COLO668 (cell line): ENCODE data around the gene LIX1.
"Not testable (repeated sequence)": the region's sequence is repeated elsewhere in the genome, so short reads cannot be mapped to it uniquely, and the experiment has no call there.

Experiments used
- DNase-seq: peaks from one replicate; lab custom pipeline; 2025; ENCODE audit not compliant: unreplicated experiment; lab: John Stamatoyannopoulos, UW

Gene LIX1

DNA sequence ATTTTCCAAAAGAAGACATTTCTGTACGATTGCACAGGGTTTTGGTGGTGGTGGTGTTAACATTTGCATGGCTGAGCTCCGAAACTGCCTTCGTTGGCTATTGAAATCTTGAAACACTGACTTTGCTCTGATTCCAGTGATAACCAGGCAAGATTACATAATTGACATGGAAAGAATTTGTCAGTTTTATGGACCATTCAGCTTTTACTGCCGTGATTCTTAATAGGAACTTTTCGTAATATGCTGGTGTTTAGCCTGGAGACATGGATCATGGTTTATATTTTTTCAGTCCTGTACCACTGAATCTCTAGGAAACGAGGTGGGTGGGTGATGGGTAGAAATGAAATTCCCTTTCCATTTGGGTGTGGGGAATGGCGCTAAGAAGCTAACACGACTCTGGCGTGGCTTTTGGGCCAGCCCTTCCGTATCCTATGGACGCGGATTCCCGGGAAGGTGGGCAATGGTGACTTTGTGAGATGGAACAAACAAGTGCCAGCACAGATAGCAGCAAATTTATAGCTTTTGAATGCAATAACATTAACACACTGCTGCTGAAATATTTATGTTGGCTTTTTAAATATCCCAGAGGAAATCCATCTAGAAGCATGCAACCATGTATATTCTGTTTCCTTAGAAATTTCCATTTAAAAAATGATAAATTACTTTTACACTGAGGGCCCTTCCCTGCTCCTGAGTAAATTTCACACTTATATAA is 36.8 kb downstream of the LIX1 start:
- no peak for DNase-seq

GRCh38 chr5:97102010-97102470 is 40.4 kb downstream of the LIX1 start:
- no peak for DNase-seq

DNA sequence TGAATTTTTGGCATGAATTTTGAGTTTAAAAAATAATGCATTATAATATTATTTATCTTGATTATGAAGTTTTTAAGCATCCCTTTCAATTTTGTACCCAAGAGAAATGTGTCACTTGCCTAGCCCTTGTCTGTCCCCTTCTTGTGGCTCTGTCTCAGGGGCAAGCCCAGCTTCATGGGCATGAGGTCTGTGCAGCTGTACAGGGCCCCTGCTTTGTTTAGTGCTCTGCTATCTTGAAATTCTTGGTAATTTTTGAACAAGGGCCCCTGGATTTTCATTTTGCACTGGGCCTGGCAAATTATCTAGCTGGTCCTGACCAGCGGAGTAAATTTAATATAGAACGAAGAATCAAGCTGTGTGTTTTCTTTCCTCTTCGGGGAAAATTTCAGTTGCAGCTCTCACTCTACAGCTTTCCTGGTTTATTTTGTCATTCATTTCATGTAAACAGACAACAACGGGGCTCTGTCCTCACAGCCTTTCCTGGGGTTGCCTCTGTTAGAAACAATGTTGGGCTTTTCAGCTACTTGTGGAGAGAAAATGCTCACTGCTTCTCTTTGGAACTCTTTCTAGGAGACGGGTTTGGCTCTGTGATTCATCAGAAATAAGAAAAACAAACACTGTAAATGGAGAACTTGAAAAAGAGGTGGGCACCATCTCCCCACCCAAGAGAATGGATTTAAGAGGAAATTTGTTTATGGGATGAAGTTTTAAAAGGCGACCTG is 41.1 kb downstream of the LIX1 start:
- DNase-seq, result no peak

DNA sequence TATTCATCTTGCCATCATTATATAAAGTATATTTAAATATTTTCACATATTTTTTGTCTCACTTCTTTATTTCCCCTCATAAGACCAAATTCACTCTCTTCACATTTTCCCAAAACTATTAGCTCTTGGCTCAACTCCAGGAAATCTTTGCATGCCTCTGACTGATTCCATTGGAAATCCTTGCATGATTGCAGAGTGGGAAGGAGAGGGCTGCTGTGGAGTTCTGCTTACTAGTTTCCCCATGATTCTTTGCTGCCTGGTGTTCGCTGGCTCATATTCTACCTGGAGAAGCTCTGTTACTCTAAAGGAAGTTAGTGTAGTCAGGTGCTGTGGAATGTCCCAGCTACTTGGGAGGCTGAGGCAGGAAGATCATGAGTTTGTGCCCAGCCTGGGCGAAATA is 41.9 kb downstream of the LIX1 start:
- no peak for DNase-seq

DNA sequence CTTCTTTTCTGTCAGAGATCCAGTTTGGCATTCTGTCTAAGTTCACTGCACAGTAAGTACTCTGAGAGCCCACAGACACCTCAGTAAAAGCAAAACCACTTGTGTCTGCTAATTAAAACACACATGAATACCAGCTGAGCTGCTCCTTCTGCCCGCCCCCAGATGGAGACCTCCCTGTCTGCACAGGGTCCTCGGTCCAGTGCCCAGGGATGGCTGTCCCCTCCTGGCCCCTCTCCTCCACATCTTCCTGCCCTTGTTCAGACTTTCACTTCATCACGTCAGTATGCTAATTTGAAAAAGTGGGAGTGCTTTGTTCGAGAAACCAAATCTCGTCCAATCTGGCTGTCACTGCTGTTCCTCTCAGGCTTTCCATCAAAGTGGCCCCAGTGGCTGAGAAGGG is 43.5 kb downstream of the LIX1 start:
- DNase-seq, result no peak

GRCh38 chr5:97097326-97098230 is 44.8 kb downstream of the LIX1 start:
- DNase-seq, result no peak

- DNase-seq, result no peak
Measured at GRCh38 chr5:97096846-97097245, 45.6 kb downstream of the LIX1 start.

GRCh38 chr5:97096191-97096590 is 46.2 kb downstream of the LIX1 start:
- DNase-seq, result no peak

- DNase-seq, result no peak
Measured at GRCh38 chr5:97095318-97095732, 47.1 kb downstream of the LIX1 start.

DNA sequence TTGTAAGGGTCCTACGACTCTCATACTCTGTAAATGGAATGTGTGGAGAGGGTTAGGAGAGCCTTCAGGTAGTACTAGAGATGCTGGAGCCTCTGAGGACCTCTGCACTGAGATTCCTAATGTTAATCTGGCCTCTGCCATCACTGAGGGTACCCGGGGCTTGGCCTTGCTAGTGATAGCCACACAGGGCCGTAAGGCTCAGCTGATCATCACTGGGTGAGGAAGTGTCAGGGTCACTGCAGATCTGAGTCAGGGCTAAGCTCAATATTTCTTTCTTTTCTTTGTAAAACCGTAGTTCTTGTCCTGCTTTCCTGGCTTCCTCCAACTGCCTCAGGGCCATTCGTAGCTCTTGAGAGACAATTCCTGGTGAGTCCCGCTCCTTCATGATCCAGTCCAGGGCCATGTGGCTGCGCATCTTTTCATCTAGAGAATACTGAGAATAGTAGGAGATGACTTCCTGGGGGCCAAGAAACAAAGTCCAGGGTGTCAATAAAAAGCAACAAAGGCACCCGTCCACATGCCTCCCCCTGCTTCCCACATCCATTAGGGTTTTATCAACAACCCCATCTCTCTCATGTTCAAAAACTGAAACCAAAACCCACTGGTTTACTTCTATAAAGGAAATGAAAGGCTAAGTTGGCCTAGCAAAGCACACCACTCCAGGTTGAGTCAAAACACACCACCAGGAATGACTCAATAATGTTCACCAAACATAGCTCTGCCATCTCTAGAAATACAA is 47.7 kb downstream of the LIX1 start:
- DNase-seq, result no peak

- no peak for DNase-seq
Measured at GRCh38 chr5:97093193-97093592, 49.2 kb downstream of the LIX1 start.

DNA sequence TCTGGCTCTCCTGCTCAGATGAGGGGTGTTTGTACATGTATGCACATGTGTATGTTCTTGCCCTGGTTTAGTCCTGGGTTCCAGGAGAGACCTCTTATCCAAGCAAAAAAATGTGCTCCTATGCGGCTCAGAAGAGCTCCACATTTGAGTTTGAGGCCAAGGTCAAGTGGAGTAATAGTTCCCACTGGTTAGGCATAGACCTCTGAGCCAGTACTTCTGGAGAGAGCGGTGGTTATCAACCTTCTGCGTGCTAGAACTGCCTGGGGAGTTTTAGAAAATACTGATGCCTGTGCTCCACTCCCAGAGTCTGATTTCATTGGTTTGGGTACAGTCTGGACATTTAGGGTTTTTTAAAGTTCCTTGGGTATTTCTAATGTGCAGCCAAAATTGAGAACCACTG is 51.5 kb downstream of the LIX1 start:
- no peak for DNase-seq

- no peak for DNase-seq
Measured at GRCh38 chr5:97089149-97089801, 53.1 kb downstream of the LIX1 start.

DNA sequence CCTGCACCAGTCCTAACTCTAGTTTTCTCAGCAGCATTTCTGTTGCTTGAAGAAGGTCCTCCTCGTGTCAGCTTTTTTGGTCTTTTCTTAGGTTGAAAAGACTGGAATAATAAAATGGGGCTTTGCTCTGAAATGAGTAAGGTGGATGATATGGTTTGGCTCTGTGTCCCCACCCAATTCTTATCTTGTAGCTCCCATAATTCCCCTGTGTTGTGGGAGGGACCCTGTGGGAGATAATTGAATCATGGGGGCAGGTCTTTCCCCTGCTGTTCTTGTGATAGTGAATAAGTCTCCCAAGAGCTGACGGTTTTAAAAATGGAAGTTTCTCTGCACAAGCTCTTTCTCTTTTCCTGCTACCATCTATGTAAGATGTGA is 53.6 kb downstream of the LIX1 start:
- DNase-seq, result no peak

GRCh38 chr5:97087138-97087537 is 55.3 kb downstream of the LIX1 start:
- DNase-seq, result no peak

- DNase-seq, result no peak
Measured at GRCh38 chr5:97085459-97086181, 56.8 kb downstream of the LIX1 start.

DNA sequence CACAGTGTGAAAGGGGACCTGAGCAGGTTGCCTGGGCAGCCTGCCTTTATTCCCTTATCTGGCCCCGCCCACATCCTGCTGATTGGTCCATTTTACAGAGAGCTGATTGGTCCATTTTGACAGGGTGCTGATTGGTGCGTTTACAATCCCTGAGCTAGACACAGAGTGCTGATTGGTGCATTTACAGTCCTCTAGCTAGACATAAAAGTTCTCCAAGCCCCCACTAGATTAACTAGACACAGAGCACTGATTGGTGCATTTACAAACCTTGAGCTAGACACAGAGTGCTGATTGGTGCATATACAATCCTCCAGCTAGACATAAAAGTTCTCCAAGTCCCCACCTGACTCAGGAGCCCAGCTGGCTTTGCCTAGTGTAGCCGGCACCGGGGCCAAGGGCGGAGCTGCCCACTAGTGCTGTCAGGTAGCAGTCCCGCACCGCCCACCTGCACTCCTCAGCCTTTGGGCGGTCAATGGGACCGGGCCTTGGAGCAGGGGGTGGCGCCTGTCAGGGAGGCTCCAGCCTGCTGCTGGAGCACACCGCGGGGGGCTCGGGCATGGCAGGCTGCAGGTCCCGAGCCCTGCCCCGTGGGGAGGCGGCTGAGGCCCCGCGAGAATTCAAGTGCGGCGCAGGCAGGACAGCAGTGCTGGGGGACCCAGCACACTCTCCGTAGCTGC is 57.5 kb downstream of the LIX1 start:
- not testable (repeated sequence) for DNase-seq

DNA sequence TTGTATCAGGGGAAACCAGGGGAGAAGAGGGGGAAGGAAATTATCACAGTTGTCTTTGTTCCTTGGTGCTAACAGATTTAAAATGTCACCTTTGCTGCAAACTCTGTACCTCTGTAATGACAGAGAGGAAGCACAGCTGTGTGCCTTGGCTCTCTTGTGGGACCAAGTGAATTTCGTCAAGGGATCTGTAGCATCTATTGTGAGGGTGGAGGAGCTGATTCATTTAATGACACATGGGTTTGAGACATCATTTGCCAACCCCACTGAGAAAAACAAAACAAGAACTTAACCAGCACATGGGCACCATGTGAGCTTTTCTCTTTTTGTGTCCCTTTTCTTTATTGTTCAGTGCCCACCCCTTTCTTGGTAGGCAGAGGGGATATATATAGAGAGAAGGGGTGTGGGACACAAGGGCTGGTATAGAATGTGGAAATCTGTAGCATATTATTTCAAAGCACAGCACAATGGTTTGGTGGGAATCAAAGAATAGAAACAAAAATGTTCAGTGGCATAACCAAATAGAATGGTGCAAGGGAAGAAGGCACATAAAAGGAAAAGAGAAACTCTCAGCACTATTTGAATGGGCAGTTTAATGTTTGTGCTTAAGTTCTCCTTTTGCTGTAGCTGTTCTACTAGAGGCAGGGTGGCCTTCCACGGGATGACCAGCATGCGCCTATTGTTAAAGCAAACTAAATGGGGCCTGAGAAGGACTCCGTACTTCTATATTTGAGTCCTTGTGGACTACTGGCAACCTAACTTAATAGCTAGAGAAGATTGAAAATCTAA is 63.3 kb downstream of the LIX1 start:
- no peak for DNase-seq
